Measurements from ENCODE around the gene ENTPD2.
"Not testable (repeated sequence)": the region's sequence is repeated elsewhere in the genome, so short reads cannot be mapped to it uniquely, and the experiment has no call there.

Gene ENTPD2

GRCh38 chr9:137045294-137046087 lies 8.4 kb downstream of the ENTPD2 start:
- no peak for DNase-seq (ENCODE audit: low read depth, low spot score)

- no peak for DNase-seq (ENCODE audit: low read depth, low spot score)
These were observed 9.2 kb downstream of the ENTPD2 start for GRCh38 chr9:137044502-137045177.

GRCh38 chr9:137044037-137044436 lies 9.8 kb downstream of the ENTPD2 start:
- no peak for DNase-seq (ENCODE audit: low read depth, low spot score)

- no peak for DNase-seq (ENCODE audit: low read depth, low spot score)
These were observed 10.8 kb downstream of the ENTPD2 start for GRCh38 chr9:137042751-137043727.

- DNase-seq (ENCODE audit: low read depth, low spot score): no peak
These were observed 12.7 kb downstream of the ENTPD2 start for GRCh38 chr9:137041124-137041523.

- DNase-seq (ENCODE audit: low read depth, low spot score): no peak
These were observed 13.3 kb downstream of the ENTPD2 start for GRCh38 chr9:137040568-137040967.

- no peak for DNase-seq (ENCODE audit: low read depth, low spot score)
These were observed 14.1 kb downstream of the ENTPD2 start for GRCh38 chr9:137039611-137040366.

GRCh38 chr9:137038916-137039315 lies 14.9 kb downstream of the ENTPD2 start:
- no peak for DNase-seq (ENCODE audit: low read depth, low spot score)

GRCh38 chr9:137037483-137037882 lies 16.4 kb downstream of the ENTPD2 start:
- DNase-seq (ENCODE audit: low read depth, low spot score): no peak

GRCh38 chr9:137037035-137037434 lies 16.8 kb downstream of the ENTPD2 start:
- DNase-seq (ENCODE audit: low read depth, low spot score): no peak

GRCh38 chr9:137035937-137036336 lies 17.9 kb downstream of the ENTPD2 start:
- no peak for DNase-seq (ENCODE audit: low read depth, low spot score)

GRCh38 chr9:137035507-137035834 lies 18.4 kb downstream of the ENTPD2 start:
- no peak for DNase-seq (ENCODE audit: low read depth, low spot score)

- DNase-seq (ENCODE audit: low read depth, low spot score): no peak
These were observed 19.0 kb downstream of the ENTPD2 start for GRCh38 chr9:137034709-137035506.

GRCh38 chr9:137034039-137034708 lies 19.7 kb downstream of the ENTPD2 start:
- DNase-seq (ENCODE audit: low read depth, low spot score): no peak

GRCh38 chr9:137033481-137033880 lies 20.4 kb downstream of the ENTPD2 start:
- DNase-seq (ENCODE audit: low read depth, low spot score): not testable (repeated sequence)

GRCh38 chr9:137032858-137033257 lies 21.0 kb downstream of the ENTPD2 start:
- DNase-seq (ENCODE audit: low read depth, low spot score): no peak

- DNase-seq (ENCODE audit: low read depth, low spot score): no peak
These were observed 21.8 kb downstream of the ENTPD2 start, which contains the start of gene FUT7 for GRCh38 chr9:137031904-137032640. FUT7 (minus strand) TSS chr9:137032088; CDS start chr9:137031991, 97 bp downstream.

- DNase-seq (ENCODE audit: low read depth, low spot score): no peak
These were observed 23.0 kb downstream of the ENTPD2 start for GRCh38 chr9:137030538-137031527.
